ENCODE results near the gene LPP.

Gene LPP

GRCh38 chr3:188670446-188670845 lies 516.5 kb downstream of the LPP start:
- intact Hi-C loops (cut with DNase I): no loop called here
- DNase-seq: no peak

DNA sequence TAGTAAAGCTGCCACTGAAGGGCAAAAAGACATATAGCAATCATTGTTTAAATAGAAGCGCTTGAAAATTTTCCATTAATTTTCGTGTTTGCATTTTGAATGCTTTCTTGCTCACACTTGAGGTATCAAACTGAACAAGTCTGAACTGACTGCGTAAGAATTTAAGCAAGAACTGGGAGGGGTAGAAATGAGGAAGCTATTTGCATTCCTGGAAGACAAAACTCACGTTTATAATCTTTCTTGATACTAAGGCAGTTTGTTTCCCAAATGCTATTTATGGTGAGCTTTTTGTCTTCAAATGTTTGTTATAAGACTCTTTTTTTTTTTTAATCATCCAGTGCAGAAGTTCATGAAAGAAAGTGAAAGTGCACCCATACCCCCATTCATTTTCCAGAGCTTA lies 518.0 kb downstream of the LPP start:
- intact Hi-C loops (cut with DNase I): no loop called here
- no peak for DNase-seq

DNA sequence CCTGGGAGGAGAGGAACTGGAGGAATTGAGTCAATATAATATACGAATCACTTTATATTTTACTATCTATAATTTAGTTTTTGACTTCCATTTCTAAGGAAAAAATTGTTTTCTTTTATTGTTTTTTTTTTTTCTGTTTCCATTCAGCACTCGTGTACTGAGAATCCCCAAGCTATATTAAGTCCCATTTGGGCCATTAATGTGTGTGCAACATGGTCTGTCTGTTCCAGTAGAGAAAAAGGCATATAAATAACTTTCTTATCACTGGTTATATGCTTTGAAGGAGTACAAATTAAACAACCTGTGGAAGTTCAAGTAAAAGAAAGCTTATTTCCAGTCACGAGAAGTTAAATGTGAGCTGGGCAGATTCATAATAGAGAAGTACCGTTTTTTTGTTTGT lies 518.9 kb downstream of the LPP start:
- DNase-seq: no peak
- intact Hi-C loops (cut with DNase I): no loop called here

DNA sequence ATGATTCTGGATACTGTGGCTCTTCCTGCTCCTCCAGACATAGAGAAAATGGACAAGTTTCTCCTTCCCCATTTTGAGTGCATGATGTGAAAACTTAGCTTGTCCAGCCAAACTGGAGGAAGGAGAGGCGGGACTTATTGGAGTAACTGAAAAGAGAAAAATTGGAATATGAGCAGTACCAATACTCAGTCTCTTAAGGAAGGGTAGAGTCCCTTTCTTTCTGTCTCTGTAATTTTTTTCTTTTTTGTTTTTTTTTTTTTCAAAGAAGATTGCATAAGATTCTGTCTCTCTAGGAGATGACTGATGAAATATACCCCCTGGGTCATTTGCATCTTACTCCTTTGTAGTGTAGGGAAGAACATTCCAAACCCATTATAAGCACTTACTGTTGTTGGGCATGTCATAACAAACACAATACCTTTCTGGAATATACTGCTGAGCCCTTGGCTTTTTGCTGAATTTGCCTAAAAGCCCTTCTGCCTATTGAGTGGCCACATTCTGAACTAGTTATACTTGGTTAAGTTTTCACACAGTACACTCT lies 519.8 kb downstream of the LPP start:
- DNase-seq: no peak
- intact Hi-C loops (cut with DNase I): no loop called here

- intact Hi-C loops (cut with DNase I): no loop called here
- DNase-seq: no peak
Observed at GRCh38 chr3:188674595-188674994, 520.6 kb downstream of the LPP start.

GRCh38 chr3:188677344-188677743 lies 523.4 kb downstream of the LPP start:
- DNase-seq: no peak
- intact Hi-C loops (cut with DNase I): no loop called here

- DNase-seq: no peak
- intact Hi-C loops (cut with DNase I): no loop called here
Observed at GRCh38 chr3:188680189-188680588, 526.2 kb downstream of the LPP start.

DNA sequence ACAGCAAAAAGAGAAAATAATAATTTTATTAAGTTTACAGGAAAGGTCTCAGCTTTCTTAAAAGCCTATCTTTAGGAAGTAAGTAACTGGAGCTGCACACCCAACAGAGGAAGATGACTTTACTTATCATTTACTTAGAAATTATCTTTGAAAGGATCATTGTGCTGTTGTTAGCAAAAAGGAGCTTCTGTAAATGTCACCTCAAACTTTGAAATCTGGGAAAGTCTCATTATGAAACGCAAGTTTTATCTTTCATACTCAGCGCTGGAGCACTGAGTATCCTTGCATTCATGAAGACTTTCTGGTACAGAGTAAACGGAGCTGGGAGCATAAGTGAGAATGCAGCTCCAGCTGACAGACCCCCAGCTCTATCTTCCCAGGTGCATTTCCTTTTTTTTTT lies 526.6 kb downstream of the LPP start:
- no peak for DNase-seq
- intact Hi-C loops (cut with DNase I): no loop called here

DNA sequence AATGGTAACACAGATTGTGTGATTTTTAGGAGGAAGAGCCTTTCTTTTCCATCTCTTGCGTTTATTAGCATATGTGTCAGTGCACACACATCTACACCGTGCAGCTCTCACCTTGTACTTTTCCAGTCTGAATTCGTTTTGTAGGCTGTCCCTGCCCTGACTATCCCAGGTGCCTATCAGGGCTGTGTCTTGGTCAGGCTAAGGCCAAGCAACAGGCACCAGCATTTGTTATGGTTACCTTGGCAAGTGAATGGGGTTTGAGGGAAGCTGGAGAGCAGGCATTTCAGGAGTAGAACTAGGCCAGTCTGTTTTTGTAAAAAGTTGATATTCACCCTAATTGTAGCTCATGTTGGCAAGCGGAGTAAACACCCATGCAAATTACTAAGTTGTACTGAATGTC lies 528.4 kb downstream of the LPP start:
- no peak for DNase-seq
- intact Hi-C loops (cut with DNase I): no loop called here

DNA sequence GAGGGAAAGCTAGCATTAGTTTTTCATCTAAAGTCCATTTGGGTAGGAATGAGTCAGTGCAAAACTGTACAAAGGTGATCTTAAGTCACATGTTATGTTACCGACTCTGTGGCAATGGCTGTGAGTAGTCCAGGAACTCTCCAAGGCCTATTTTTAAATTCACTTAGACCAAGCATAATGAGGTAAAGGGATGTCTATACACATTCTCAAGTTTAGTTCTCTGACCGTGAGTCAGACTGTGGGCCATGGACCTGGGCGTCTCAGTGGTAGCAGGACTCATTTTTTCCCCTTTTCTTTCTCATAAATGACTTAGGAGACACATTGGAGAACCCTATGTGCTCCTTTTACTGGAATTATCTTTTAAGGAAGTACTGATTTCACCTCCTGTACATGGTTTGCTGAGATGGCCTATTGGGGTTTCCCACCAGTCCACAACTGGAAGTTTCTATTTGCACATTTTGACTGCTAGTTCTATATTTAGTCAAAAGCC lies 529.1 kb downstream of the LPP start:
- intact Hi-C loops (cut with DNase I): no loop called here
- peak in 4 of 42 donors; percentile 11 to 50 (median 33) for DNase-seq

DNA sequence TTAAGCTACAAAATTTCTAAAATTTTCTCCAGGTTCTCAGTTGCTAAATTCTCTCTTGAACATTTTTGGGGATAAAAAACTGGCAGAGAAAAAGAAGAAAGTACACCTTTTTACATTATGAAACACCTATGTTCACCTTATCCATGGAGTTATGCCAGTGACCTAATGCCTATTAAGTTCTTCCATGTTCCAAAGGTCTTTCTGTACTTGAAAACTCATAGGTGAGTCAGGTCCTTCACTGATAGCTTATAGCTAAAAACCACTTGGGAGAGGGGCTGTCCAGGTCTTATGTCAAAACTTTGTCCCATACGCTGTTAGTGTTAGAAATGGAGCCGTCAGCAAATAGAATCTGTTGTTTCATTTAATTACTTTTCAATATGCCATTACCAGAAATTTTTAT lies 530.3 kb downstream of the LPP start:
- intact Hi-C loops (cut with DNase I): no loop called here
- no peak for DNase-seq

DNA sequence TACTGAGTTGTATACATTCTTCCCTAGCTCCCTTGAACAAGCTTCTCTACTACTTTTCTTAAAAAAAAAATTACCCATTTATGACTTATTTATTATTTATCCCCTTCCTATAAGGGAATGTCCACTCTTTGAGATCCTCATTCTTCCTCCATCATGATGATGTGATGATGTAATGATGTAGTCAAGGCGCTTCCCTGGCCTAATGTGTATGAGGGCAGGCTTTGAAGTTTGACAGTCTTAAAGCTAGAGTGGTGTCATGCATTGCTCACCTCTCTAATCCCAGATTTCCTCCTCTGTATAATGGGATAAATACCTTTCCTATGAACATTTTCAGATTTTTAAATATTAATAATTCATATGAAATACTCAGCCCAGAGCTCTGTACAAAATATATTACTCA lies 531.8 kb downstream of the LPP start:
- intact Hi-C loops (cut with DNase I): no loop called here

DNA sequence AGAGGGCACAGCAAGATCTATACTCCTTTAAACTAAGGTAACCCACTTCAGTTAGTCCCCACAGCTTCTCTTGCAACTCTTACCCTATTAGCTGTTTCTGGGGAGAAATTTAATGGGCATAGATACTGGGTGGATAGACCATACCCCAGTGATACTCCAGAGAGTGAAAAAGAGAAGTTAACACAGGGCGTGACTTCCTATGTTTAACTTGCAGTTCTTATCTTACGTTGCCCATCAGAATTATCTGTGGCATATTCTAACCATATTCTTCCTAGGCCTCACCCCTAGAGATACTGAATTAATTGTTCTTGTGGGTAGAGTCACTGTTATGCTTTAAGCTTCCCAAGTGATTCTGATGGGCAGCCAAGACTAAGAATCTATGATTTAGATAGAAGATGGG lies 532.4 kb downstream of the LPP start:
- DNase-seq: no peak
- intact Hi-C loops (cut with DNase I): no loop called here

More for the DNA sequence above, 531.8 kb downstream of the LPP start:
- DNase-seq: no peak

GRCh38 chr3:188687389-188687788 lies 533.4 kb downstream of the LPP start:
- intact Hi-C loops (cut with DNase I): no loop called here
- DNase-seq: peak in 29 of 42 donors; percentile 9 to 78 (median 34)

- DNase-seq: no peak
- intact Hi-C loops (cut with DNase I): no loop called here
Observed at GRCh38 chr3:188689101-188689574, 535.2 kb downstream of the LPP start.

- no peak for DNase-seq
- intact Hi-C loops (cut with DNase I): no loop called here
Observed at GRCh38 chr3:188690064-188690463, 536.1 kb downstream of the LPP start.

- DNase-seq: peak in 1 of 42 donors; percentile 5
- intact Hi-C loops (cut with DNase I): no loop called here
Observed at GRCh38 chr3:188691004-188691403, 537.0 kb downstream of the LPP start.

DNA sequence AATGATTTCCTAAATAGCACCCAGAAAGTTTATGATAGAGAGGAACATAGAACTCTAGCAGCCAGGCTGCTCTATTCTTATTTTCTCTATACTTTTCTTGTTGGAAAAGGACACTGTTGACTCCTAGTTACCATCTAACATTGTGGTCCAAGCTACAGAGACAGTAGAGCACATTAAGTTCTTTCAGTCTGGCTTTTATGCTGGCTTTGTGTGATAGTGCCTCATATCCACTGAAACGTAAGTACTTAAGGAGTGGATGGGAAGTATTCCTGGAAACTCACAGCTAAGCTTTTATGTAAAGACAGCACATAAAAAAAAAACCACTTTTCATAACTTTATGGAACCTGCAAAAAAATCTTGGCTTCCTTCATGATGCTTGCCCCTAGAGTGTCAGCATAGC lies 537.7 kb downstream of the LPP start:
- intact Hi-C loops (cut with DNase I): no loop called here
- DNase-seq: no peak

DNA sequence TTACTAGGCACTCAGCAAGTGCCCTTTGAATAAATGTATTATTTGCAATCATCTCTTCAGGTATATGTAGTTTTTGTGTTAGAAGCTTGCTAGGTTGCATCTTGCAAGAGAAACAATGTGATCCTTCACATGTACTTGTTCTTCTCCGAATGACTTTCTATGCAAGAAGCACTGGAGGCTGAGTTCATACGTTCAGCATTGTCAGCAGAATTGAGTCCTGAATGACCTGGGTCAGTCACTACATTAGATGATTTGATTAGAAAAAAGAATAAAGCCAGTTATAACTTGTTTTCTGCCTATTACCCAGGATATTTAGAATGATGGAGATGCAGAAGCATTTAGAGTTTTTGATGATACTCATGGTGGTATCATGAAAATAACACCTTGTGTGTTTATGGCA lies 538.7 kb downstream of the LPP start:
- no peak for DNase-seq
- intact Hi-C loops (cut with DNase I): no loop called here

- peak in 21 of 42 donors; percentile 3 to 55 (median 27) for DNase-seq
- intact Hi-C loops (cut with DNase I): no loop called here
Observed at GRCh38 chr3:188693435-188693834, 539.5 kb downstream of the LPP start.

GRCh38 chr3:188695241-188695640 lies 541.3 kb downstream of the LPP start:
- intact Hi-C loops (cut with DNase I): no loop called here
- no peak for DNase-seq

DNA sequence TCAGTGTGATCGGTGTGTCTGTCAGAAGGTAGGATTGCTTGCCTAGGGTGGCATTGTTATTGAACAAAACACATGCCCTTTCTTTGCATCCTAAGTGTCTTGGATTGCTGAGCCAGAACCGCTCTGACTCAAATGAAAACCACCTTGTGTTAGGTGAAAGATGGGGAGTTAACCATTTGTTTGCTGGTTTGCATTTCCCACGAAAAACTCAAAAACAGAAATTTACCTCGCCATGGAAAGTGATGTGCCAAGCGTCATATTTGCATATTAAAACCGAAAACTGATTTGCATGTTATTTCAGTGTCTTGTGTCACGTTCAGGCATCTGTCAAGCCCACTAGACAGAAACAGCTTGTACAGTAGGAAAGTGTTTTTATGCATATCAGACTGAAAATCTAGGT lies 543.2 kb downstream of the LPP start:
- intact Hi-C loops (cut with DNase I): no loop called here
- no peak for DNase-seq

Data from head of caudate nucleus (tissue), 42 donors.